Natural killer cell (primary cell): ENCODE measurements around the gene XXYLT1. TPM values are rescaled to one million over a fixed set of nuclear protein-coding genes. Genes with fewer than 3 reads are reported as not detected.

ENCODE experiments used
- ATAC-seq, 3 donors: fragments of 150-1000 bp in 2 of 3; fragments of 200-7000 bp in 1 of 3; cut with Tn5 transposase; 1 replicate in 1 of 3; 2 replicates in 2 of 3; pipeline ENCODE4 v1.10.0; 2021; ENCODE audit warnings: mild to moderate bottlenecking in 2 of 3, moderate library complexity in 2 of 3
- DNase-seq, 2 donors: peaks; one replicate each; pipeline versions ENCODE4 v3.0.0 to v3.0.0-alpha.2; 2013 to 2021; ENCODE audit warnings: mixed read lengths in 1 of 2
- H3K27ac ChIP-seq: one replicate; pipeline ENCODE4 v1.5.1; 2013; ENCODE audit warnings: mild to moderate bottlenecking, low read length
- H3K27me3 ChIP-seq: one replicate; pipeline ENCODE4 v1.6.1; 2013; ENCODE audit warnings: low read length; ENCODE audit not compliant: control insufficient read depth, insufficient read depth
- H3K36me3 ChIP-seq: one replicate; pipeline ENCODE4 v1.6.1; 2013; ENCODE audit warnings: low read length; ENCODE audit not compliant: control insufficient read depth, insufficient read depth
- H3K4me1 ChIP-seq: one replicate; pipeline ENCODE4 v1.6.1; 2013; ENCODE audit warnings: low read length; ENCODE audit not compliant: control insufficient read depth, insufficient read depth
- H3K4me3 ChIP-seq: one replicate; pipeline ENCODE4 v1.5.1; 2013; ENCODE audit warnings: low read length
- H3K9me3 ChIP-seq: one replicate; pipeline ENCODE4 v1.6.1; 2013; ENCODE audit warnings: low read length; ENCODE audit not compliant: control insufficient read depth, insufficient read depth
- H3K27ac Mint-ChIP-seq, 2 donors: one replicate each; pipeline ENCODE4 v1.8.0; 2022; ENCODE audit warnings: mild to moderate bottlenecking in 2 of 2, mixed read lengths in 2 of 2, moderate library complexity in 1 of 2
- H3K27me3 Mint-ChIP-seq, 2 donors: one replicate each; pipeline ENCODE4 v1.8.0; 2022; ENCODE audit warnings: low read depth in 2 of 2, mixed read lengths in 2 of 2
- H3K36me3 Mint-ChIP-seq: one replicate; pipeline ENCODE4 v1.8.0; 2022; ENCODE audit warnings: mixed read lengths
- H3K4me1 Mint-ChIP-seq, 2 donors: one replicate each; pipeline ENCODE4 v1.8.0; 2022; ENCODE audit warnings: mixed read lengths in 2 of 2
- H3K4me3 Mint-ChIP-seq: one replicate; pipeline ENCODE4 v1.8.0; 2022; ENCODE audit warnings: mild to moderate bottlenecking, moderate library complexity, mixed read lengths
- H3K9me3 Mint-ChIP-seq, 2 donors: one replicate each; pipeline ENCODE4 v1.8.0; 2022; ENCODE audit warnings: mixed read lengths in 2 of 2
- CTCF ChIP-seq: fragments of 200-600 bp; IDR thresholded peaks from one replicate; pipeline ENCODE4 v1.8.0; 2022; ENCODE audit warnings: antibody characterized with exemption
- WGBS: methylation state at CpG from one replicate; pipeline ENCODE4 v1.1.7; 2013; ENCODE audit warnings: missing lambda C conversion rate; ENCODE audit not compliant: insufficient coverage; 5-methylcytosine and 5-hydroxymethylcytosine counted together
- intact Hi-C: fragments of 100-400 bp; cut with micrococcal nuclease; formaldehyde crosslinking; loops from one replicate; pipeline ENCODE4 v1.14.2; 2022
- total RNA-seq, 4 donors: library from RNA; stranded (reverse); fragments of 120-200 nt in 1 of 4; gene quantifications; one replicate each; pipeline versions ENCODE4 v1.2.3 to v1.2.4, GENCODE V29; 2013 to 2022

The XXYLT1 gene
- total RNA-seq, 3 donors from 2014 or later (not counting 1 experiment from before 2014, with no cell fraction given): 8.7 to 13.6 (median 10.2) TPM

- H3K4me1 ChIP-seq: peaks cover 21% of the 10 kb centered on the region
- no peaks in the 10 kb centered on the region for H3K9me3 ChIP-seq
- no peak overlapping the region for H3K4me3 Mint-ChIP-seq
- no peaks in the 10 kb centered on the region for H3K36me3 Mint-ChIP-seq
- peaks cover 0 to 2% of the 10 kb centered on the region in 2 donors for H3K27me3 Mint-ChIP-seq
- no peak overlapping the region for H3K27ac ChIP-seq
- H3K4me3 ChIP-seq: no peak overlapping the region
- no peaks in the 10 kb centered on the region for H3K36me3 ChIP-seq
- 95% methylated on average over 7 of the region's 7 CpGs for whole genome bisulfite sequencing
- no peak overlapping the region for H3K27ac Mint-ChIP-seq
- DNase-seq: no peak
- intact Hi-C loops: no loop called here
- H3K4me1 Mint-ChIP-seq: peaks cover 31 to 37% of the 10 kb centered on the region in 2 donors
- H3K9me3 Mint-ChIP-seq: no peaks in the 10 kb centered on the region
- no peaks in the 10 kb centered on the region for H3K27me3 ChIP-seq
- no peak for ATAC-seq
- no peak for TF ChIP-seq CTCF
Measured at GRCh38 chr3:195208631-195209030, 62.3 kb downstream of the XXYLT1 start.

GRCh38 chr3:195208183-195208582 is 62.8 kb downstream of the XXYLT1 start:
- ATAC-seq: no peak
- H3K36me3 ChIP-seq: no peaks in the 10 kb centered on the region
- H3K27ac Mint-ChIP-seq: no peak overlapping the region
- no peaks in the 10 kb centered on the region for H3K36me3 Mint-ChIP-seq
- peaks cover 26% of the 10 kb centered on the region for H3K4me1 ChIP-seq
- H3K4me1 Mint-ChIP-seq: peaks cover 35 to 41% of the 10 kb centered on the region in 2 donors
- no peak overlapping the region for H3K4me3 Mint-ChIP-seq
- H3K27me3 ChIP-seq: no peaks in the 10 kb centered on the region
- TF ChIP-seq CTCF: no peak
- no peak overlapping the region for H3K27ac ChIP-seq
- H3K9me3 ChIP-seq: no peaks in the 10 kb centered on the region
- H3K27me3 Mint-ChIP-seq: peaks cover 0 to 2% of the 10 kb centered on the region in 2 donors
- intact Hi-C loops: no loop called here
- DNase-seq: no peak
- no peak overlapping the region for H3K4me3 ChIP-seq
- no peaks in the 10 kb centered on the region for H3K9me3 Mint-ChIP-seq
- 64% methylated on average over 9 of the region's 9 CpGs for WGBS

- H3K4me3 ChIP-seq: no peak overlapping the region
- ATAC-seq: no peak
- no peak for DNase-seq
- no peaks in the 10 kb centered on the region for H3K36me3 ChIP-seq
- no peaks in the 10 kb centered on the region for H3K27me3 ChIP-seq
- H3K36me3 Mint-ChIP-seq: no peaks in the 10 kb centered on the region
- no peak overlapping the region for H3K4me3 Mint-ChIP-seq
- no peaks in the 10 kb centered on the region for H3K9me3 Mint-ChIP-seq
- intact Hi-C loops: no loop called here
- 69% methylated on average over 3 of the region's 3 CpGs for WGBS
- no peak overlapping the region for H3K27ac Mint-ChIP-seq
- peaks cover 31 to 38% of the 10 kb centered on the region in 2 donors for H3K4me1 Mint-ChIP-seq
- no peak overlapping the region for H3K27ac ChIP-seq
- peaks cover 26% of the 10 kb centered on the region for H3K4me1 ChIP-seq
- H3K27me3 Mint-ChIP-seq: peaks cover 0 to 2% of the 10 kb centered on the region in 2 donors
- no peaks in the 10 kb centered on the region for H3K9me3 ChIP-seq
- no peak for TF ChIP-seq CTCF
Measured at GRCh38 chr3:195207731-195208130, 63.2 kb downstream of the XXYLT1 start.

GRCh38 chr3:195207056-195207455 is 63.9 kb downstream of the XXYLT1 start:
- Mint-ChIP-seq H3K4me3 (no peak overlapping the region), H3K36me3 (no peaks in the 10 kb centered on the region), H3K27ac (no peak overlapping the region), H3K9me3 (no peaks in the 10 kb centered on the region), H3K27me3 (peaks cover 0 to 2% of the 10 kb centered on the region in 2 donors), H3K4me1 (peaks cover 29 to 36% of the 10 kb centered on the region in 2 donors)
- no peak for TF ChIP-seq CTCF
- Histone ChIP-seq H3K9me3 (no peaks in the 10 kb centered on the region), H3K4me1 (peaks cover 26% of the 10 kb centered on the region), H3K27me3 (no peaks in the 10 kb centered on the region), H3K4me3 (no peak overlapping the region), H3K27ac (no peak overlapping the region), H3K36me3 (no peaks in the 10 kb centered on the region)
- ATAC-seq (no peak), DNase-seq (no peak)
- 93% methylated on average over 9 of the region's 9 CpGs for WGBS
- intact Hi-C loops: no loop called here
